NB4 (cell line): ENCODE measurements around the gene DENND1A.

ENCODE experiments used
- POLR2A ChIP-seq: IDR thresholded peaks from 2 replicates; pipeline ENCODE4 v1.6.1; 2011; ENCODE audit warnings: mild to moderate bottlenecking; ENCODE audit not compliant: insufficient read length; ENCODE audit errors: extremely low read depth
- TF ChIP-seq, protein P1 (sequence below): IDR thresholded peaks from one replicate; pipeline ENCODE4 v1.5.1; 2012; ENCODE audit warnings: low read depth, low read length

GRCh38 chr9:123806829-123807228 is 123.1 kb downstream of the DENND1A start:
- TF ChIP-seq, protein P1, sequence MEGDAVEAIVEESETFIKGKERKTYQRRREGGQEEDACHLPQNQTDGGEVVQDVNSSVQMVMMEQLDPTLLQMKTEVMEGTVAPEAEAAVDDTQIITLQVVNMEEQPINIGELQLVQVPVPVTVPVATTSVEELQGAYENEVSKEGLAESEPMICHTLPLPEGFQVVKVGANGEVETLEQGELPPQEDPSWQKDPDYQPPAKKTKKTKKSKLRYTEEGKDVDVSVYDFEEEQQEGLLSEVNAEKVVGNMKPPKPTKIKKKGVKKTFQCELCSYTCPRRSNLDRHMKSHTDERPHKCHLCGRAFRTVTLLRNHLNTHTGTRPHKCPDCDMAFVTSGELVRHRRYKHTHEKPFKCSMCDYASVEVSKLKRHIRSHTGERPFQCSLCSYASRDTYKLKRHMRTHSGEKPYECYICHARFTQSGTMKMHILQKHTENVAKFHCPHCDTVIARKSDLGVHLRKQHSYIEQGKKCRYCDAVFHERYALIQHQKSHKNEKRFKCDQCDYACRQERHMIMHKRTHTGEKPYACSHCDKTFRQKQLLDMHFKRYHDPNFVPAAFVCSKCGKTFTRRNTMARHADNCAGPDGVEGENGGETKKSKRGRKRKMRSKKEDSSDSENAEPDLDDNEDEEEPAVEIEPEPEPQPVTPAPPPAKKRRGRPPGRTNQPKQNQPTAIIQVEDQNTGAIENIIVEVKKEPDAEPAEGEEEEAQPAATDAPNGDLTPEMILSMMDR: no peak
- TF ChIP-seq POLR2A: no peak
